ENCODE data around the gene CDH6.
"Not testable (repeated sequence)": the region's sequence is repeated elsewhere in the genome, so short reads cannot be mapped to it uniquely, and the experiment has no call there.

Gene CDH6

DNA sequence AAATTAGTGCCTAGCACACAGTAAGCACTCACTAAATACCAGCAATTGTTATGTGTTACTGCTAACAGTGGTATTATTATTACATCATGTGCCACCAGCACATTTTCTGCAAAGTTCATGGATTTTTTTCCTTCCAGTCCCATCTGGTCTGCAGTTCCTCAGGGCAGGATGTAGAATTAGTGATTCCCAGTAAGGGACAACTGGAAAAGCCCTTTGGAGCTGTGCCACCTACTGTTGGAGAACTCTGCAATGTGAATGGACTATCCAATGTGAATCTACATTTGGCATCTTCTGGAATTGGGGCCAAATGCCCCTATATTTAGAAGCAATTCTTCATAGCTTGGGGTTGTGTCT is 154.0 kb downstream of the CDH6 start:
- no peak overlapping the region for H3K4me3 ChIP-seq (ENCODE audit: low read length in 2 of 2)
- no peaks in the 10 kb centered on the region for H3K36me3 ChIP-seq (ENCODE audit: control insufficient read depth in 2 of 2, insufficient read depth in 2 of 2, low read length in 2 of 2)
- no peaks in the 10 kb centered on the region for H3K4me1 ChIP-seq (ENCODE audit: control insufficient read depth, insufficient read depth, low read length)
- H3K27me3 ChIP-seq (ENCODE audit: control insufficient read depth in 1 of 2, insufficient read depth in 2 of 2, low read length in 2 of 2) = no peaks in the 10 kb centered on the region
- H3K9me3 ChIP-seq (ENCODE audit: control insufficient read depth in 2 of 2, low read length in 2 of 2) = no peaks in the 10 kb centered on the region
- H3K27ac ChIP-seq (ENCODE audit: low read length) = no peak overlapping the region
- no peak overlapping the region for H3K9ac ChIP-seq (ENCODE audit: low read length in 2 of 2)

DNA sequence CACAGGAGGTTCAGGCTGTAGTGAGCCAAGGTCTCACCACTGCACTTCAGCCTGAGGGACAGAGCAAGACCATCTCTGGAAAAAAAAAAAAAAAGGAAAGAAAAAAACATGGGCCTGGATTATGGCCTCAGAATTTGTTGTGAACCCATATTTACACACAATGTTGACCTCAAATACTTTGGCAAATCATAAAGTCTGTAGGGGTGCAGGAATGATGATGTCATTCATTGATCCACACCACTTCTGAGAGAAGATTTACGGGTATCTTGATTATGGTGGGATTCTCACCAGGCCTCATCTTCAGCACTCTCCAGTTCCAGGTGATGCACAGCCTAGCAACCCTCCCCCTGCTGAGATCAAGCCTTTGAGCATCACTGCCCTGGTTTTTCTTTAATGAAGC is 156.9 kb downstream of the CDH6 start:
- Histone ChIP-seq H3K4me3 (ENCODE audit: low read length in 2 of 2) (no peak overlapping the region), H3K9ac (ENCODE audit: low read length in 2 of 2) (no peak overlapping the region), H3K27ac (ENCODE audit: low read length) (no peak overlapping the region), H3K36me3 (ENCODE audit: control insufficient read depth in 2 of 2, insufficient read depth in 2 of 2, low read length in 2 of 2) (no peaks in the 10 kb centered on the region), H3K4me1 (ENCODE audit: control insufficient read depth, insufficient read depth, low read length) (no peaks in the 10 kb centered on the region), H3K9me3 (ENCODE audit: control insufficient read depth in 2 of 2, low read length in 2 of 2) (no peaks in the 10 kb centered on the region), H3K27me3 (ENCODE audit: control insufficient read depth in 1 of 2, insufficient read depth in 2 of 2, low read length in 2 of 2) (no peaks in the 10 kb centered on the region)

DNA sequence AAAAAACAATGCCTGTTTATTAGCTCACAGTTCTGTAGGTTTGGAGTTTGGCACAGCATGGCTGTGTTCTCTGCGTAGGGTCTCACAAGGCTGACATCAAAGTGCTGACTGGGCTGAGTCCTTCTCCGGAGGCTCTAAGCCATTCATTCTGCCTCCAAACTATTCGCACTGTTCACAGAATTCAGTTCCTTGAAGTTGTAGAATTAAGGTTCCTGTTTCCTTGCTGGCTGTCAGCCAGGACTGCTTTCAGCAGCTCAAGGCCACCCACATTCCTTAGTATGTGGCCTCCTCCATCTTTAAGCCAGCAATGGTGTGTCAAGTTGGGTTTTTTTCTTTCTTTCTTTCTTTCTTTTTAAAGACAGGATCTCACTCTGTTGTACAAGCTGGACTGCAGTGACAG is 161.9 kb downstream of the CDH6 start:
- Histone ChIP-seq H3K9me3 (ENCODE audit: control insufficient read depth in 2 of 2, low read length in 2 of 2) (no peaks in the 10 kb centered on the region), H3K9ac (ENCODE audit: low read length in 2 of 2) (no peak overlapping the region), H3K4me1 (ENCODE audit: control insufficient read depth, insufficient read depth, low read length) (no peaks in the 10 kb centered on the region), H3K4me3 (ENCODE audit: low read length in 2 of 2) (no peak overlapping the region), H3K27me3 (ENCODE audit: control insufficient read depth in 1 of 2, insufficient read depth in 2 of 2, low read length in 2 of 2) (no peaks in the 10 kb centered on the region), H3K27ac (ENCODE audit: low read length) (no peak overlapping the region), H3K36me3 (ENCODE audit: control insufficient read depth in 2 of 2, insufficient read depth in 2 of 2, low read length in 2 of 2) (no peaks in the 10 kb centered on the region)

DNA sequence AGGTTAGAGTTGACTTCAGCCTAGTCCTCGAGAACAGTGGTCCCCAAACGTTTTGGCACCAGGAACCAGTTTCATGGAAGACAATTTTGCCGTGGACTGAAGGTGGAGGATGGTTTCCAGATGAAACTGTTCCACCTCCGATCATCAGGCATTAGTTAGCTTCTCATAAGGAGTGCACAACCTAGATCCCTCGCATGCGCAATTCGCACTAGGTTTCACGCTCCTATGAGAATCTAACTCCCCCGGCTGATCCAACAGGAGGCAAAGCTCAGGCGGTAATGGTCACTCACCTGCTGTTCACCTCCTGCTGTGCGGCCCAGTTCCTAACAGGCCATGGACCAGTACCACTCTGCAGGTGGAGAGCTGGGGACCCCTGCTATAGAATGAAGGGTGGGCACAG is 163.6 kb downstream of the CDH6 start:
- no peaks in the 10 kb centered on the region for H3K9me3 ChIP-seq (ENCODE audit: control insufficient read depth in 2 of 2, low read length in 2 of 2)
- H3K36me3 ChIP-seq (ENCODE audit: control insufficient read depth in 2 of 2, insufficient read depth in 2 of 2, low read length in 2 of 2) = no peaks in the 10 kb centered on the region
- H3K4me1 ChIP-seq (ENCODE audit: control insufficient read depth, insufficient read depth, low read length) = no peaks in the 10 kb centered on the region
- no peak overlapping the region for H3K4me3 ChIP-seq (ENCODE audit: low read length in 2 of 2)
- H3K27ac ChIP-seq (ENCODE audit: low read length) = no peak overlapping the region
- H3K27me3 ChIP-seq (ENCODE audit: control insufficient read depth in 1 of 2, insufficient read depth in 2 of 2, low read length in 2 of 2) = no peaks in the 10 kb centered on the region
- no peak overlapping the region for H3K9ac ChIP-seq (ENCODE audit: low read length in 2 of 2)

DNA sequence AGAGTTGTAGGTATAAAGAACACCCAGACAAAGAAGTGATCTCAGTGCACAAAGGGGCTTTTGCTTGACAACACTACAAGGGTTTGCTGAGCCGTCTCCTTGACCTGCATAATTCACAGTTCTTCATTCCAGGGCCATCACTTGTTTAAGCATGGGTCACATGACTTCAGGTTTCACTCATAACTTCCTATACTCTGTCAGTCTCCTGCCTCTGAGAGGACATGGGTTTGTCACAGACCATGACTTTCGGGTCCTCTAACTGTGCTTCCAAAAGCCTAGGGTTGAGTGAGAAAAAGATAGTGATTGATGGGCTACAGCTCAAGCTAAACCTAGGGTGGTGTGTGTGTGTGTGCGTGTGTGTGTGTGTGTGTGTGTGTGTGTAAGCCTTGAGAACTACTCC is 166.4 kb downstream of the CDH6 start:
- no peak overlapping the region for H3K9ac ChIP-seq (ENCODE audit: low read length in 2 of 2)
- H3K4me3 ChIP-seq (ENCODE audit: low read length in 2 of 2) = no peak overlapping the region
- no peaks in the 10 kb centered on the region for H3K9me3 ChIP-seq (ENCODE audit: control insufficient read depth in 2 of 2, low read length in 2 of 2)
- H3K27ac ChIP-seq (ENCODE audit: low read length) = no peak overlapping the region
- H3K4me1 ChIP-seq (ENCODE audit: control insufficient read depth, insufficient read depth, low read length) = no peaks in the 10 kb centered on the region
- H3K27me3 ChIP-seq (ENCODE audit: control insufficient read depth in 1 of 2, insufficient read depth in 2 of 2, low read length in 2 of 2) = no peaks in the 10 kb centered on the region
- H3K36me3 ChIP-seq (ENCODE audit: control insufficient read depth in 2 of 2, insufficient read depth in 2 of 2, low read length in 2 of 2) = no peaks in the 10 kb centered on the region

DNA sequence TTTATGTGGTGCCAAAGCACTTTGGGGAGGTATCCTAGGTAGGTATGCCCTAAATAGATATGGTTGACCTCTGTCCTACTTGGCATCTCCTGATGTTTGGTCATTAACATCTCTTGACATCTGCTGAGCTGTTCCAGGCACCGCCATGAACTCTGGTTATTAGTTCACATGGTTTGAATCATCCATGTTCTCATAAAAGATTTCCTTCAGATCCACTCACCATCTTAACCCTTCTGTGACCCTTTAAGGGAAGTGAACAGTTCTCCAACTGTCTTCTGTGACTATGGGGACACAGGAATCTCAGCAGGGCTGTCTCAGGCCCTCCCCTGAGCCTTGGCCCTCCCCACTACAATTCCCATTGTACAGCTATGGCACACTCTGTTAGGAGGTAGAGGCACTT is 167.7 kb downstream of the CDH6 start:
- H3K36me3 ChIP-seq (ENCODE audit: control insufficient read depth in 2 of 2, insufficient read depth in 2 of 2, low read length in 2 of 2) = no peaks in the 10 kb centered on the region
- H3K9ac ChIP-seq (ENCODE audit: low read length in 2 of 2) = no peak overlapping the region

DNA sequence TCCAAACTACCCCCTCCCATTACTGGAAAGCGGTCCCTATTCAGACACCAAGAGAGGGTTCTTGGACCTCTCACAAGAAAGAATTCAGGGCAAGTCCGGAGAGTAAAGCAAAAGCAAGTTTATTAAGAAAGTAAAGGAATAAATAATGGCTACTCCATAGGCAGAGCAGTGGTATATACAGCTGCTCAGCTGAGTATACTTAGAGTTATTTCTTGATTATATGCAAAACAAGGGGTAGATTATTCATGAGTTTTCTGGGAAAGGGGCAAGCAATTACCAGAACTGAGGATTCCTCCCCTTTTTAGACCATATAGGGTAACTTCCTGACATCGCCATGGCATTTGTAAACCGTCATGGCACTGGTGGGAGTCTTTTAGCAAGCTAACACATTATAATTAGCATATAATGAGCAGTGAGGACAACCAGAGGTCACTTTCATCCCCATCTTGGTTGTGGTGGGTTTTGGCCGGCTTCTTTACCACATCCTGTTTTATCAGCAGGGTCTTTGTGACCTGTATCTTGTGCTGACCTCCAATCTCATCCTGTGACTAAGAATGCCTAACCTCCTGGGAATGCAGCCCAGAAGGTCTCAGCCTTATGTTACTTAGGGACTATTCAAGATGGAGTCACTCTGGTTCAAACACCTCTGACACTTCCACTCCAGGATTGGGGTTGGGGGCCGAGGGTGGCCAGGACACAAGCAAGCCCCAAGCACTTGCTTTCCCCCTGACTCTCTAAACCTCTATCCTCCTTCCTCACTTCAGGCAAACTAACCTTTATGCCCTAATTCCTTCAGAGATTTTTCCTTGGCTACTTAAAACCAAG is 168.4 kb downstream of the CDH6 start:
- H3K4me3 ChIP-seq (ENCODE audit: low read length in 2 of 2); H3K4me1 ChIP-seq (ENCODE audit: control insufficient read depth, insufficient read depth, low read length); H3K27ac ChIP-seq (ENCODE audit: low read length): not testable (repeated sequence)

More for the DNA sequence above, 167.7 kb downstream of the CDH6 start:
- no peak overlapping the region for H3K27ac ChIP-seq (ENCODE audit: low read length)
- no peaks in the 10 kb centered on the region for H3K27me3 ChIP-seq (ENCODE audit: control insufficient read depth in 1 of 2, insufficient read depth in 2 of 2, low read length in 2 of 2)
- no peak overlapping the region for H3K4me3 ChIP-seq (ENCODE audit: low read length in 2 of 2)
- peaks cover 2% of the 10 kb centered on the region for H3K4me1 ChIP-seq (ENCODE audit: control insufficient read depth, insufficient read depth, low read length)
- H3K9me3 ChIP-seq (ENCODE audit: control insufficient read depth in 2 of 2, low read length in 2 of 2) = no peaks in the 10 kb centered on the region

DNA sequence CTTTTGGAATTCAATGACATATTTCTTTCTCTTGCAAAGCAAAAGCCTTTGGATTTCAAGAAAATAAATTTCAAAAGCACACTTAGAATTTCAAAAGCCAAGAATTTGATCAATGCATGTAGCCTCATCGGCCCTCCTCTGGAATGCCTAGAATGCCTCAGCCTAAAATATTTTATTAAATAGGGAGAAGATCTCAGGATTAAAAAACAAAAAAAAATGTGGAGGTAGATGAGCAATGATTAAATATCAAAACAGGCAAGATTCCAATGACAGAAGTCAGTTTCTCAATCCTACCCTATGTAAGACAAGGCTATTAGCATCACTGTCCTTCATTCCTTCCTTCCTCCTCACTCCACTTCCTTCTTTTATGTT is 169.0 kb downstream of the CDH6 start:
- H3K9me3 ChIP-seq (ENCODE audit: control insufficient read depth in 2 of 2, low read length in 2 of 2) = no peaks in the 10 kb centered on the region
- peaks cover 2% of the 10 kb centered on the region for H3K4me1 ChIP-seq (ENCODE audit: control insufficient read depth, insufficient read depth, low read length)
- no peak overlapping the region for H3K9ac ChIP-seq (ENCODE audit: low read length in 2 of 2)
- no peaks in the 10 kb centered on the region for H3K36me3 ChIP-seq (ENCODE audit: control insufficient read depth in 2 of 2, insufficient read depth in 2 of 2, low read length in 2 of 2)
- H3K27me3 ChIP-seq (ENCODE audit: control insufficient read depth in 1 of 2, insufficient read depth in 2 of 2, low read length in 2 of 2) = no peaks in the 10 kb centered on the region
- H3K4me3 ChIP-seq (ENCODE audit: low read length in 2 of 2) = no peak overlapping the region
- no peak overlapping the region for H3K27ac ChIP-seq (ENCODE audit: low read length)

More for the DNA sequence above, 168.4 kb downstream of the CDH6 start:
- H3K36me3 ChIP-seq (ENCODE audit: control insufficient read depth in 2 of 2, insufficient read depth in 2 of 2, low read length in 2 of 2); H3K9me3 ChIP-seq (ENCODE audit: control insufficient read depth in 2 of 2, low read length in 2 of 2); H3K9ac ChIP-seq (ENCODE audit: low read length in 2 of 2); H3K27me3 ChIP-seq (ENCODE audit: control insufficient read depth in 1 of 2, insufficient read depth in 2 of 2, low read length in 2 of 2): not testable (repeated sequence)

DNA sequence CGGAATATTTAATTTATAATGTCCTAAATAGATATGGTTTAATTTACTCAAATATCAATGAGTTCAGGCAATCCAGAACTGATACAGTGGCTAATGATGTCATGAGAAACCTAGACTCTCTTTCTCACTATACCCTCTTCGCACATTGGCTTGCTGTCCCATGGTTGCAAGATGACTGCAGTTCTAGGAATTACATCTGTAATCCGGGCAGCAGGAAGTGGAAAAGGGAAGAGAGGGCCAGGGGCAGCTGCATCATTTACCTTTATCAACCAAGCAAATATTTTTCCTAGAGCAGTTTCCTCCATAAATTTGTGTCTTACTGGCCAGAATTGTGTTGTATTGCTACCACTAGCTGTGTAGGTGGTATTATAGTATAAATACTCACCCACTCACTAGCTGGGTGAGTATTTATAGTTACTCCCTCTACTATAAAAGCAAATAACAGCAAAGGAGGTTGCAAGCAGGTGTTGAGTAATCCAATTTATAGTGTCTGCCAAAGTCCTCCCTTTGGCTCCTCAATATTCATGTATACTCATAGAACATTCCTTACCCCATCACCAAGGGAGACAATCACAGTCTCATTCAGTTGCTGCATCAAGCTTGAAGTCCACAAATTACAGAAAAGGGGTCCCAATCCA is 169.6 kb downstream of the CDH6 start:
- no peaks in the 10 kb centered on the region for H3K27me3 ChIP-seq (ENCODE audit: control insufficient read depth in 1 of 2, insufficient read depth in 2 of 2, low read length in 2 of 2)
- peaks cover 2% of the 10 kb centered on the region for H3K4me1 ChIP-seq (ENCODE audit: control insufficient read depth, insufficient read depth, low read length)
- H3K4me3 ChIP-seq (ENCODE audit: low read length in 2 of 2) = no peak overlapping the region
- no peaks in the 10 kb centered on the region for H3K36me3 ChIP-seq (ENCODE audit: control insufficient read depth in 2 of 2, insufficient read depth in 2 of 2, low read length in 2 of 2)
- no peaks in the 10 kb centered on the region for H3K9me3 ChIP-seq (ENCODE audit: control insufficient read depth in 2 of 2, low read length in 2 of 2)
- no peak overlapping the region for H3K9ac ChIP-seq (ENCODE audit: low read length in 2 of 2)
- no peak overlapping the region for H3K27ac ChIP-seq (ENCODE audit: low read length)

DNA sequence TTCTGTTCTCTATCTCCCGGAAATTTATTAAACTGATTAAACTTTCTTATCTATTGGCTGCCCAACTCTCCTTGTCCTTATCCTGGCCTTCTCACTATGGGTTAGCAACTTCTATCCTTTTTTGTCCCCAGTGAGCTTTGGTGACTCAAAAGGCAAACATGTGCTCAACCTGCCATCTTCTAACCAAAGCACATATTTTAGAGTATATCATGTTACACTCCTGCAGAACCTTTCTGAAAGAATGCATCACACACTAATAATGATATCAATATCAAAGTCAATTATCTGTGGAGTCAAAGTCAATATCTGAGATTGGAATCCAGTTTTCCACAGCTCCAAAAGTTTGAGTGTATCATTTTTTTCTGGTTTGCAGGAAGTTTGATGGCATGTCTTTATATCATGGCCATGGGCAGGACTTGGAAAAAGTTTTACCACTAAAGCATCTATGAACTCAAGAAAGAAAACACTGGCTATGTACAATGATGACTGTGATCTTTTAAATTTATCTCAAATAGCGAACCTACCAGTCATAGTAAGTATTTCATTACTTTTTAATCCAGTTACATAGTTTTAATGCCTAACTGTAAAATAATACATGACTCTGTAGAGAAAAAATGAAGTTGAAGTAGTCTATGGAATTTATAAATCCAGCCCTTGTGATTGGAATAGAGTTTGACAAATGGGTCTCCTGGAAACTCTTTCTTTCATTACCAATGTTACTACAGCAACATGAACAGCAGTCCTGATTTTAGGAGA is 171.6 kb downstream of the CDH6 start:
- H3K9me3 ChIP-seq (ENCODE audit: control insufficient read depth in 2 of 2, low read length in 2 of 2) = no peaks in the 10 kb centered on the region
- no peak overlapping the region for H3K4me3 ChIP-seq (ENCODE audit: low read length in 2 of 2)
- no peaks in the 10 kb centered on the region for H3K27me3 ChIP-seq (ENCODE audit: control insufficient read depth in 1 of 2, insufficient read depth in 2 of 2, low read length in 2 of 2)
- peaks cover 2% of the 10 kb centered on the region for H3K4me1 ChIP-seq (ENCODE audit: control insufficient read depth, insufficient read depth, low read length)
- H3K36me3 ChIP-seq (ENCODE audit: control insufficient read depth in 2 of 2, insufficient read depth in 2 of 2, low read length in 2 of 2) = no peaks in the 10 kb centered on the region
- no peak overlapping the region for H3K9ac ChIP-seq (ENCODE audit: low read length in 2 of 2)
- no peak overlapping the region for H3K27ac ChIP-seq (ENCODE audit: low read length)

DNA sequence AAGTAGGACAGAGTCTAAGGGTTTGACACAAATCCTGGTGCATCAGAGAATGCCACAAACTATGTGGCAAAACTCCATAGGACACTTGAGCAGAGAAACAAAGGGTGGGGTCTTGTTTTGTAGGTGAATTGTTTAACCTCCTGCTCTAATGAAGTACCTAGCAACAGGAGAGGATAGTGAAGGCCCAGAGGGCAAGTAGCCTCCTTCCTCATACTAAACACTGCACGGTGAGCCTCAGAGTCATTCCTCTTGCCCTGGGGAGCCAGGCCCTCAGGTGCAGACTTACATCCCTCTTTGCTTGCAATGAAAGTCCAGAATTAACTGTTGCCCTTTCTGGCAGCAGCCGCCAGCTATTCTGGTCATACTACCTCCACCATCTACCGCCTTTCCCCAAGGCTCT is 172.3 kb downstream of the CDH6 start:
- Histone ChIP-seq H3K9ac (ENCODE audit: low read length in 2 of 2) (no peak overlapping the region), H3K4me3 (ENCODE audit: low read length in 2 of 2) (no peak overlapping the region), H3K9me3 (ENCODE audit: control insufficient read depth in 2 of 2, low read length in 2 of 2) (no peaks in the 10 kb centered on the region), H3K36me3 (ENCODE audit: control insufficient read depth in 2 of 2, insufficient read depth in 2 of 2, low read length in 2 of 2) (no peaks in the 10 kb centered on the region), H3K4me1 (ENCODE audit: control insufficient read depth, insufficient read depth, low read length) (peaks cover 2% of the 10 kb centered on the region), H3K27ac (ENCODE audit: low read length) (no peak overlapping the region), H3K27me3 (ENCODE audit: control insufficient read depth in 1 of 2, insufficient read depth in 2 of 2, low read length in 2 of 2) (no peaks in the 10 kb centered on the region)

Measured in stomach smooth muscle (tissue), 2 donors.